NCI-H2227 (cell line): Measurements from ENCODE around the gene FBXO41.

ENCODE experiments used
- DNase-seq: peaks from one replicate; lab custom pipeline; 2025; ENCODE audit not compliant: unreplicated experiment; lab: John Stamatoyannopoulos, UW

Gene FBXO41

GRCh38 chr2:73290049-73290839, 6.0 kb upstream of the FBXO41 start:
- DNase-seq: peak; percentile 77

GRCh38 chr2:73289304-73289703, 5.0 kb upstream of the FBXO41 start:
- DNase-seq: no peak

- no peak for DNase-seq
Observed at GRCh38 chr2:73286134-73286655, 1.9 kb upstream of the FBXO41 start.

GRCh38 chr2:73285159-73285739, 971 bp upstream of the FBXO41 start:
- DNase-seq: peak; percentile 54

GRCh38 chr2:73283545-73284295, 558 bp downstream of the FBXO41 start:
- DNase-seq: peak; percentile 67

- peak; percentile 46 for DNase-seq
Observed at GRCh38 chr2:73282924-73283544, 1.2 kb downstream of the FBXO41 start.

- DNase-seq: no peak
Observed at GRCh38 chr2:73281244-73281643, 3.0 kb downstream of the FBXO41 start.

GRCh38 chr2:73279852-73280251, 4.4 kb downstream of the FBXO41 start:
- no peak for DNase-seq

- DNase-seq: no peak
Observed at GRCh38 chr2:73272270-73272669, 12.0 kb downstream of the FBXO41 start.

GRCh38 chr2:73269686-73270465, 14.4 kb downstream of the FBXO41 start:
- peak; percentile 48 for DNase-seq

- peak; percentile 88 for DNase-seq
Observed at GRCh38 chr2:73268830-73269685, 15.2 kb downstream of the FBXO41 start.

GRCh38 chr2:73268366-73268829, 15.9 kb downstream of the FBXO41 start:
- no peak for DNase-seq

- DNase-seq: no peak
Observed at GRCh38 chr2:73267008-73267407, 17.3 kb downstream of the FBXO41 start.

- peak; percentile 26 for DNase-seq
Observed at GRCh38 chr2:73266061-73266901, 18.0 kb downstream of the FBXO41 start.

- DNase-seq: no peak
Observed at GRCh38 chr2:73265298-73266060, 18.8 kb downstream of the FBXO41 start.

- DNase-seq: no peak
Observed at GRCh38 chr2:73264783-73265182, 19.5 kb downstream of the FBXO41 start.

- DNase-seq: no peak
Observed at GRCh38 chr2:73264332-73264606, 20.0 kb downstream of the FBXO41 start.
